DMS153 (cell line): Measurements from ENCODE around the gene RPUSD1.

ENCODE experiments used
- DNase-seq: peaks from one replicate; lab custom pipeline; 2025; lab: John Stamatoyannopoulos, UW

The RPUSD1 gene

DNA sequence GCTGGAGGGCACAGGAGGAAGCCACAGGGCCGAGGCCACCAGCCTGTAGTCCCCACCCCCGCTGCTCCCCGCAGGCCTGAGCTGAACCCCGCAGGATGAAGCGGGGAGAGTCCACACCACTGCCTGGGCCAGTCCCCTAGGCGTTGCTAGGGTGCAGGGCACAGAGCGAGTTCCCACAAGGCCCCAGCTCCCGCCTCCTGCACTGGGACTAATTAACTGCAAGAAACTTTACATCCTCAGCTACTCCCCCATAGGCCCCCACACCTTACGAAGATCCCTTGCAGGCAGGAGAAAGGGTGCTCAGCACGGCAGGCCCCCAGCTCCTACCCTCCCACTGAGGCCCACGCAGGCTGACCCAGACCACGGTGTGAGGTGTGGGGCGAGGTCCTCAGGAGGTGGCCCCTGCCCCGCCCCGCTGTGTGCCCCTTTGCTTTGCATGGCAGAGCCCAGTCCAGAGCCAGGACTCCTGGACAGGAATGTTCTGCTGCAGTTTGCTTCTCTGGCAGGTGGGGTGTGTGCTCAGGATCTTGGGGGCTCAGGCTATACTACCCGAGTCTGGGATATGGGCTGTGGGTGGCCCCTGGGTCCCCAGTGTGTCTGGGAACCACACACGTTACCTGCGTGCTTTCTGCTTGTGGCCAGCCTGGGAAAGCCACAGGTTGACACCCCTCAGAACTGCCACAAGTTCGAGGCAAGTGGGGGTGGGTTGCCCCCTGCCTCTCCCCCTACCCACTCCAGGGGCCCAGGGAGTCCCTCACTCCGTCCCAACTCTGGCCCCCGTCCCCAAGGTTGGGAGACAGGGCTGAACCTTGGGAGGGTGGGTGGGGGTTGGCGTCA, 11.1 kb upstream of the RPUSD1 start:
- DNase-seq, result no peak

DNA sequence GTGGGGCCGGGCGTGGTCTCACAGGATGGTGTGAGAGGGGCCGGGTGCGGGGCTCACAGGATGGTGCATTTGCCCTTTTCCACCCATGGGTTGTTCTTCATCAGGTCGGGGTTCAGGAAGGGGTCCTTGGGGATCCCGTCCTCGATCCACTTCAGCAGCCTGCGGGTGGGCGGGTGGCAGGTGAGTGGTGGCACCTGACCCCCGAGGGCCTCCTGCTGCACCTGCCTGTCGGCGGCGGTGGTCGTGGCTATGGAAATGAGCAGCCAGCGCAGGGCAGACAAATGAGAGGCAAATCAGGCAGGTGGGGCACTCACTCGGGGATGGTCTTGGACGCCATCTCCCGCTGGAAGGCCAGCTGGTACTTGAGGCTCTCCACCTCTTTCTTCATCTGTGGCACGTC, 10.5 kb upstream of the RPUSD1 start:
- no peak for DNase-seq

DNA sequence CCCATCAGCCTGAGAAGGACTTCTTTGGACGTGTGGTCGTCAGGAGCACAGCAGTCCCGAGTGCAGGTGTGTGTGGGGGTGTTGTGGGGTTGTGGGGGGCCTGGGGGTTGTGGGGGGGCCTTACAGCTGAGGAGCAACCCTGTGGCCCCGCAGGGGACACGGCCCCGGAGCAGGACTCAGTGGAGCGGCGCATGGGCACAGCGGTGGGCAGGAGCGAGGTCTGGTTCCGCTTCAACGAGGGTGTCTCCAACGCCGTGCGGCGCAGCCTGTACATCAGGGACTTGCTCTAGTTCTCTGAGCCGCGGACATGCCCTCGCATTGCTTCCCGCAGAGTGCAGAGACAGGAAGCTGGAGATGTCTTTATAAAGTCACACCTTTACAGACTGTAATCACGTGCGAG, 9.5 kb upstream of the RPUSD1 start:
- DNase-seq, result no peak

DNA sequence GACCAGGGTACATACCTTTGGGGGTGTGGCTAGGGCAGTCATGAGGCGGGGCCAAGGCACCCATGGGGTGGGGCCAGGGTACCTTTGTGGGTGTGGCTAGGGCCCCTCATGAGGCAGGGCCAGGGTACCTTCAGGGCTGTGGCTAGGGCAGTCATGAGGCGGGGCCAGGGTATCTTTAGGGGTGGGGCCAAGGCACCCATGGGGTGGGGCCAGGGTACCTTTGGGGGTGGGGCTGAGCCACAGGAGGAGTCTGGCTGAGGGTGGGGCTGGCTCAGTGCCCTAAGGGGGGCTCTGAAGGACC, 8.9 kb upstream of the RPUSD1 start:
- DNase-seq, result no peak

DNA sequence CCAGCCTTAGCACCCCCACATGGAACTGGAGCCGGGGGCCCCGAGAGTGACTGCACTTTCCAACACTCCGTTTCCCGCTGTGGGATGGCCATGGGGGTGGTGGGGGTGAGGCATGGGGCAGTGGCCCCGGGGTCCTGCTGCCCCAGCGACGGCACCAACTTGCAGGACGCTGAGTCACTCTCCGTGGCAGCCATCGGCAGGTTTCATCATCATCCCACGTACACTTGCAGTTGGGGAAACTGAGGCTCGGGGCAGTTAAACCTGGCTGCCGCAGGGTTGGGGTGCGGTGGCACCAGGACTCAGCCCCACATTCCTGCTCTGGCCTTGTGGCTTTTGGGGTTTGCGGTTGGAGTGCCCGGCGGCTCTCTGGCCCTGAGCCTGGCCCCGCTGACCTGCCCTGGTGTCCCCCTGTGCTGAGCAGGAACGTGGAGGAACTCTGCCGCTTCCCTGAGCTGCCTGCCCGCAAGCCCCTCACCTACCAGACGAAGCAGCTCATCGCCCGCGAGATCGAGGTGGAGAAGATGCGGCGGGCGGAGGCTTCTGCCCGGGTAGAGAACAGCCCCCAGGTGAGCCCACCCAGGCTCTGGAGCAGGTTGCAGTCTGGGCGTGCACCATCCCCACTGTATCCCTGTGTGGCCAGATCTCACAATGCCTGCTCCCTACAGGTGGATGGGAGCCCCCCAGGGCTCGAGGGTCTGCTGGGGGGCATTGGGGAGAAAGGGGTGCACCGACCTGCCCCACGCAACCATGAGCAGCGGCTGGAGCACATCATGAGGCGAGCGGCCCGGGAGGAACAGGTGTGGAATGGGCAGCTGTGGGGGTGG, 8.3 kb upstream of the RPUSD1 start:
- DNase-seq, result no peak

DNA sequence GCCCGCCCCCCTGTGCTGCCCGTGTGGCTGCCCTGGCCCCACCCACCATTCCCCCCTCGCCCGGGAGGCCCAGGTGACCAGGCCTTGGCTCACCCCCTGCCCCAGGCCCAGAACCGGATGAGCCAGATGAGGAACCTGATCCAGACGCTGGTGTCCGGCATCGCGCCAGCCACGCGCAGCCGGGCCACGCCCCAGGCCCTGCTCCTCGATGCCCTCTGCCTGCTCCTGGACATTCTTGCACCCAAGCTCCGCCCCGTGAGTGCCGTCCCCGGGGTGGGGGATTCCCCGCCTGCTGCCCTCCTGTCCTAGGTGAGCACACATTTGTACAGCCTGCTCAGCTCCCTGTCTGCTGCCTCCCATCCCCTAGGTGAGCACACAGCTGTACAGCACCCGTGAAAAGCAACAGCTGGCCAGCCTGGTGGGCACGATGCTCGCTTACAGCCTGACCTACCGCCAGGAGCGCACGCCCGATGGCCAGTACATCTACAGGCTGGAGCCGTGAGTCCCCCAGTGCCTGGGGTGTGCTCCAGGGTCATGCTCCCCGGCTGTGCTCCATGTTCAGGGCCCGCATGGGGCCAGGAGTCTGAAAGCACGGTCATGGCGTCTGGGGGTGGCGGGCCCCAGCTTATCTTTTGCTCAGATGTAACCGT, 7.5 kb upstream of the RPUSD1 start:
- DNase-seq, result no peak

DNA sequence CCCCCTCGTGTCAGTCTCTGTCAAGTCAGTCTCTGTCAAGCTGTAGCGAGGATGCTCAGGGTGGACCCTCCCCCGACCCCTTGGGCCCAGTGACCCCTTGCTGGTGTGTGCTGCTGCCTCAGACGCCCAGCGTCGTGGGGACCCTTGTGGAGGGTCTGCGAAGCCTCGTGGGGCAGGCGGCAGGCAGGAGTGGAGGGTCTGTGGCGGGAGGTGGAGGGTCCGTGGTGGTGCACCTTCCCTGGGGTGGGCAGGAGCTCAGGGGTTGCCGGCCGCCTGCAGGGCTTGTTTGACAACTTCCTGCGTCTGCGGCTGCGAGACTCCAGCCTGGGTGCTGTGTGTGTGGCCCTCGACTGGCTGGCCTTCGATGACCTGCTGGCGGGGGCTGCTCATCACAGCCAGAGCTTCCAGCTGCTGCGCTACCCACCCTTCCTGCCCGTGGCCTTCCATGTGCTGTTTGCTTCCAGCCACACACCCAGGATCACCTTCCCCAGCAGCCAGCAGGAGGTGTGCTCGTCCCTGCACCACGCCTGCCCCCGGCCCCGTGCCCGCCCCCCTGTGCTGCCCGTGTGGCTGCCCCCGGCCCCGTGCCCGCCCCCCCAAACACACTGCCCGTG, 6.8 kb upstream of the RPUSD1 start:
- no peak for DNase-seq

DNA sequence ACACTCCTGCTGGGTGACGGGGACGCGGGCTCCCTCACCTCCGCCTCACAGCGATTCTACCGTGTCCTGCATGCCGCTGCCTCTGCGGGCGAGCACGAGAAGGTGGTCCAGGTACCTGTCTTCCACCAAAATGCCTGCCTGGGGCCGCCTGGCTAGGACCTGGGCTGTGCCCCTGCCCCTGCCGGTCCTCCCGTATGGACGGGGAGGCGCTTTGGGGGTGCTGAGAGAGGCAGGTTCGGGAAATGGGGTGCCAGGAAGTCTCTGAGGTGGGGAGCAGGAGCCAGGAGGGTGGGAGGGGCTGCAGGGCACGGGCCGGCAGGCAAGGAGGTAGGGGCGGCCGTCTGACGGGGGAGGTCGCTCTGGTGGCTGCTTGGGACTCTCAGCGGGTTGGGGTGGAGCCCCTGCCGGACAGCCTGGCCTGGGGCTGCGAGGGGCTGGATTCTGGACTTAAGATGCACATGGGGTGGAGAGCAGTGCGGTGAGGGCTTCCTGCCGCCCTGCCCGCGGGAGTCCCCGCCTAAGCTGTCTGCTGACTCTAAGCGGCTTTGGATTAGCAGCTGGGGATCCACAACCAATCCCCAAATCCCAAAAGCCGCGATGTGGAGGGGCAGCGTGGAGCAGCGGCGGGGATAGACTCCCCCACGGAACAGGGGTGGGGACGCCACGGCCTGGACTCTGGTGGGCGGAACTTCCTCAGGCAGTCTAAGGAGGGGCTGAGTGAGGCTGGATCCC, 6.1 kb upstream of the RPUSD1 start:
- no peak for DNase-seq

DNA sequence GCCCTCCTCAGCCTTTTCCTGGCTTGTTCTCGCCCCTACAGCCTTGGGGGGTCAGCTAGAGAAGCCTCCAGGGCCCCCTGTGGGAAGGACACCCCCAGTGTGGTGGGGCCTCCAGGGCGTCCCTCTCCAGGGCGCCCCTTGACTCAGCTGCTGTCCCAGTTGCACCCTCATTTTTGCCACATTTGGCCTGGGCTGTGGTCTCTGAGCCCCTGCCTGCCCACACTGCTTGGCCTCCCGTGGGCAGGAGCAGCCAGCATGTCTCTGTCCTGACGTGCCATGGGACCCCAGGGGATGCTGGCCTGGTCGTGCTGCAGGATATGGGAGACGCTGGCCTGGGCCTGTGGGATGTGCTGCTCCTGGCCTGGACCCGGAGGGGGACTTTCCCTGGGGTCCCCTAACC, 5.2 kb upstream of the RPUSD1 start:
- no peak for DNase-seq

DNA sequence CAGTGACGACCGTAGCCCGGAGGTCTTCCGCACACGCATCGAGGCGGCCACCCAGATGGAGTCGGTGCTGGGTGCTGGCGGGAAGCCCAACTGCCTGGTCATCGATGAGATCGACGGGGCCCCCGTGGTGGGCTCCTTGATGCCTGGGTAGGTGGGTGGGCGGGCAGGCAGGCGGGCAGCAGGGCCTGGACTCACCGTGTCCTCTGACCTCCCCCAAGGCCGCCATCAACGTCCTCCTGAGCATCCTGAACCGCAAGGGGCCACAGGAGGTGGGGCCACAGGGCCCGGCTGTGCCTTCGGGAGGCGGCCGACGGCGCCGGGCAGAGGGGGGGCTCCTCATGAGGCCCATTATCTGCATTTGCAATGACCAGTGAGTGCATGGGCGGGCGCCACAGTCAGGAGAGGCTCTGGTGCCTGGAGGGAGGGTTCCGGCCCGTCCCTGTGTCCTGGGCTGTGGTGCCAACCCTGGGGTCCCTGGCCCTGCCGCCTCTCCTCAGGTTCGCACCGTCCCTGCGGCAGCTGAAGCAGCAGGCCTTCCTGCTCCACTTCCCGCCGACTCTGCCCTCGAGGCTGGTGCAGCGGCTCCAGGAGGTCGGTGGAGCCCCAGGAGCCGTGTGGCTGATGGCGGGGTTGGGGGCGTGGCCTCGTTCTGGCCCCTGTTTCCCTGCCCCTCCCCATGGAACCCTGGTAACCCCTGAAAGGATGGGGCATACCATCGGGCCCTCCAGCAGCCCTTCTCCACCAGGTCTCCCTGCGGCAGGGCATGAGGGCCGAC, 4.2 kb upstream of the RPUSD1 start:
- no peak for DNase-seq

DNA sequence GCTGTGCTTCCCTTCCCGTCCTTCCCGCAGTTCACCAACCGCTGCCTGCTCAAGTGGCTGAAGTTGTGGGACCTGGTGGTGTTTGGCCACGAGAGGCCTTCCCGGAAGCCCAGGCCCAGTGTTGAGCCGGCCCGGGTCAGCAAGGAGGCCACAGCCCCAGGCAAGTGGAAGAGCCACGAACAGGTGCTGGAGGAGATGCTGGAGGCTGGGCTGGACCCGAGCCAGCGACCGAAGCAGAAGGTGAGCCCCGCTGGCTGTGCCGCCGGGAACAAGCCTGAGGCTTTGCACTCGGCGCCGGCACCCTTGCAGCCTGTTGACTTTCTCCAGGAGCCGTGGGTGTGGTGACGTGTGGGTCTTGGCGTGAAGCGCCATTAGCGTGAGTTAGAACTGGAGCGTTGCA, 3.0 kb upstream of the RPUSD1 start:
- no peak for DNase-seq

DNA sequence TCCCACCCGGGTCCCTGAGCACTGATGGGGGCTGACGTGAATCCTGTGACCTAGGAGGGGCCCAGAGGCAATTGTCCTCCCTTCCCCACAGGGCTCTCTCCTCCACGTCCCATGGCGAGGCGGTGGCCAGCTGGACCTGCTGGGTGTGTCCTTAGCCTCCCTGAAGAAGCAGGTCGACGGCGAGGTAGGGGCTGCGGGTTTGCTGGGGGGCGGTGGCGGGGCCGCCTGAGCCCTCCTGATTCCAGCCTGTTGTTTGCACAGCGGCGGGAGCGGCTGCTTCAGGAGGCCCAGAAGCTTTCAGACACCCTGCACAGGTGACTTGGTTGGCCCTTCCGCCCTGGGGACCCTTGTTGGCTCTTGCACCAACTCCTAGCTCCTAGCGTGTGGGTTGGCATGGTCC, 1.9 kb upstream of the RPUSD1 start:
- DNase-seq, result no peak

DNA sequence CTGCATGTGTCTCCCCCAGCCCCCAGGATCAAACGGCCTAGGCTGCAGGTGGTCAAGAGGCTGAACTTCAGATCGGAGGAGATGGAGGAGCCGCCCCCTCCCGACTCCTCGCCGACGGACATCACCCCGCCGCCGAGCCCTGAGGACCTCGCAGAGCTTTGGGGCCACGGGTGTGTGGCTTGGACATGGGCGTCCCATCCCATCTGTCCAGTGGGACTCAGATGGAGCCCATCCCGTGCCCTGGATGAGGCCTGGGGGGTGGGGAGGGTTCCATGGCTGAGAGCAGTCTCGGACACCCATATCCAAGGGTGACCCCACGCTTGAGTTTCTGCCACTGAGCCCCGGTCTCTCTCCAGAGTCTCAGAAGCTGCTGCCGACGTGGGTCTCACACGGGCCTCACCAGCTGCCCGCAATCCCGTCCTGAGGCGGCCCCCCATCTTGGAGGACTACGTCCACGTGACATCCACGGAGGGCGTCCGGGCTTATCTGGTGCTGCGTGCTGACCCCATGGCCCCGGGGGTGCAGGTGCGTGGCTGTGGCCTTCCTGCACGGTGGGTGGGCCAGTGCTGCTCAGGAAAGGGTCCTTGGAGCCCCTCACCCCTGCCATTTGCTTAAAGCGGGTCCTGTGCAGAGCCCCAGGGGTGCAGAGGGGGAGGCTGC, 1.1 kb upstream of the RPUSD1 start:
- no peak for DNase-seq

DNA sequence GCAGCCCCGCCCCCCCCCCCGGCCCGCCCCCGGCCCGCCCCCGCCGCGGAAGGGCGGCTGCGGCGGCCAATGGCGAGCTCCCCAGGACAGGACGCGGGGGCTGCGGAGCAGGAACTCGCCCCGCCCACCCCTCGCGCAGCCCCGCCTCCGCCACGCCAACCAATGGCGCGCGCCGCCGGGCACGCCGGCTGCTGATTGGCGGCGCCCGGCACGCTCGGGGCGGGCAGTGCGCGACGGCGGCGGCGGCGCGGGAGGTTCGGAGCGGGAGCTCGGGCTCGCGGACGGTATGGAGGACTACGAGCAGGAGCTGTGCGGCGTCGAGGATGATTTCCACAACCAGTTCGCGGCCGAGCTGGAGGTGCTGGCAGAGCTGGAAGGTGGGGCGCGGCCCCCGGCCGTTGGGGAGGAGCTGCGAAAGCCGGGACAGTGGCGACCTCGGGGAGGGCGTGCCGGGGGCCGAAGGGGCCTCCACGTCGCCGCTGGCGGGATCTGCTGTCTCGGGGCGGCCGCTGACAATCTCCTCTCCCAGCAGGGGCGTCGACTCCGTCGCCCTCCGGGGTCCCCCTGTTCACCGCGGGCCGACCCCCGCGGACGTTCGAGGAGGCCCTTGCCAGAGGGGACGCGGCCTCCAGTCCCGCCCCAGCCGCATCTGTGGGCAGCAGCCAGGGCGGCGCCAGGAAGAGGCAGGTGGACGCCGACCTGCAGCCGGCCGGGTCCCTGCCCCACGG, 382 bp upstream of the RPUSD1 start, which contains the start of gene CHTF18:
CHTF18 (plus strand) TSS at position 222 of the 728 bp plus-strand sequence; CDS start at position 287, 65 bp downstream.
- peak; percentile 84 for DNase-seq

DNA sequence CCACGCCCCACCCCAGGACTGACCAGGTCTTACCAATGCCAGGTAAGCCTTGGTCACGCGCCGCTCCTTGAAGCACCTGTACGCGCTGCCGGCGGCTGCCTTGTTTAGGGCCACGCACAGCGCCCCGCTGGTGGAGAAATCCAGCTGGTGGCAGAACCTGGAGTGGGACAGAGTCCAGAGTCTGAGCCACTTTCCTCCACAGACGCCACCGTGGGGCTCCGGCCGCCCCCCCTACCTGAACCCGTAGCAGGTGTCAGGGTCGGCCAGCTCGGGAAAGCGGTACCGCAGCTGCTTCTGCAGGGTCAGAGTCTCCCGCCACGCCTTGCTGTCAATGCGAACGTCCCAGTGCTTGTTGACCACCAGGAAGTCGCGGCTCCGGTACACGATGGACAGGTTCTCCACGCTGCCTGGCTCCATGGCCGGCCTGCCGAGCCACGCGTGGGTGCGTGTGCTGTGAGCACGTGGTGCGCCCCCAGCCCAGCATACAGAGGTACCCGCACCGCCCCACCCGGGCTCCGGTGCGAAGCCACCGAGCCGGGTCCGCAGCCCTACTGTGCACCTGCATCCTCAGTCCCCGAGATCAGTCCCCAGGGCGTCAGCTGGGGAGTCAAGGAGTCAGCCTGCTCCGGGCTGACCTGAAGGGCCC, 737 bp downstream of the RPUSD1 start:
- no peak for DNase-seq

DNA sequence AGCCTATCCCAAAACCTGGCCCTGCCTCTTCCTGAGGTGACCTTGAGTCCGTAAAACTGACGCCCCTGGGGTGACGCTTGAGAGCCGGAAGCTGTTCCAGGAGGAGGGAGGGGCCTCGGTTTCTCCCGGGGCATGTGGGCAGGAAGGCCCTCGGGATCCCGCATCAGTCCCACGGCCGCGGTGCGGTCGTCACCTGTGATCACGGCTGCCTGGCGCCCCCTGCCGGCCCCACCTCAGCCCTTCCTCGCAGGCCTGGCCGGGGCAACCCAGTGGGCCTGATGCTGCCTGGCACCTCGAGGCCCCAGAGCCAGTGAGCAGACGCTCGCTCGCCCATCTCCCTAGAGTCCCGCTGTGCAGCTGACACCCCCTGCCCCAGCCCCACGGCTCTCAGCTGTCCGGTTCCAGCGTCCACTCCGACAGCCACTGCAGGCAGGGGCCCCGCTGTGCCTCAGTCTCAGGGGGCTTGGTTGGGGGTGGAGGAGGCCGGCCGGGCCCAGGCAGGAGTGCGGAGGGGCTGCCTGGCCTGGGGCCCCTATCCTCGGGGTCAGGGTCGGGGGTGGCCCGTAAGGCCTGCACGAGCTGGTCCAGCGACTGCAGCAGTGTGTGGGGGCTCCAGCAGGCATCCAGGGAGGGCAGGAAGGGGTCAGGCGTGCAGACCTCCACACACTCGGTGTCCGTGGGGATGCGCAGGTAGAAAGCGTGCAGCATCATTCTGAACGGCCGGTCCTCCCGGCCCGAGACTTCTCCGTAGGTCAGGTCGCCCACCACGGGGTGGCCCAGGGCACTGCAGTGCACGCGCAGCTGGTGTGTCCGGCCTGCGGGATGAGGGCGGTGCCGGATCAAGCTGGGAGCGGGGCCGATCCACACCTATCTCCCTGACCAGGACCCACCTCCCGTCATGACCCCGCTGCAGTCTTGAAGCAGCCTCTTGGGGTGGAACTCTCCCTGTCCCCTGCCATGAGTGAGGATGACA, 2.3 kb downstream of the RPUSD1 start:
- DNase-seq, result peak; percentile 57

DNA sequence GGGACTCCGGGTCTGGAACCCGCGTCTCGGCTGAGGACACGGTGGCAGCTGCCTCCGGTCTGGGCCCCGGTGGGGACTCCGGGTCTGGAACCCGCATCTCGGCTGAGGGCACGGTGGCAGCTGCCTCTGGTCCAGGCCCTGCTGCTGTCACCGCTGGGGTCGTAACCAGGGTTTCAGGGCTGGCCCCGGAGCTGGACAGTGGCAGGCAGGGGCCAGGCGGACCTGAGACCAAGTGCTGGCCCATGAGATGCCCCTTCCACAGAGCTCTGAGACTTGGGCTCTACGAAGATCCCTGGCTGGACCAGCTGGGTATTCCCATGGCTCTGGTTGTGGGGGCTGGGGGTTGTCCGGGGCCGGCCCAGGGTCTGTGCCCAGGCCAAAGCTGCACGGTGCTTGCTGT, 3.8 kb downstream of the RPUSD1 start:
- DNase-seq, result no peak
